8988T (cell line): Measurements from ENCODE around the gene BRME1.
"Not testable (repeated sequence)": the region's sequence is repeated elsewhere in the genome, so short reads cannot be mapped to it uniquely, and the experiment has no call there.

Experiments used
- DNase-seq: peaks from one replicate; pipeline ENCODE4 v3.0.0; 2011

Gene BRME1

GRCh38 chr19:13926010-13926409, 20.1 kb upstream of the BRME1 start:
- no peak for DNase-seq

- no peak for DNase-seq
These were observed 17.5 kb upstream of the BRME1 start for GRCh38 chr19:13923194-13923987.

GRCh38 chr19:13922118-13922517, 16.2 kb upstream of the BRME1 start:
- not testable (repeated sequence) for DNase-seq

- no peak for DNase-seq
These were observed 15.2 kb upstream of the BRME1 start for GRCh38 chr19:13920940-13921747.

DNA sequence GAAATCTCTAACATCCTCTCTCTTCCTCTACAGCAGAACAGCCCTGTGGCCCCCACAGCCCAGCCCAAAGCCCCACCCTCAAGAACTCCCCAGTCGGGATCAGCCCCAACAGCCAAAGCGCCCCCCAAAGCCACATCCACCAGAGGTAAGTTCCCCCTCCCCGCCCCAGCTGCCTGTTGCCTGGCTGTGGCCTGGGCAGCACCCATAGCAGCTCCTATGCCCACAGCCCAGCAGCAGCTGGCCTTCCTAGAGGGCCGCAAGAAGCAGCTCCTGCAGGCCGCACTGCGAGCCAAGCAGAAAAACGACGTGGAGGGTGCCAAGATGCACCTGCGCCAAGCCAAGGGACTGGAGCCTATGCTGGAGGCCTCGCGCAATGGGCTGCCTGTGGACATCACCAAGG, 14.6 kb upstream of the BRME1 start:
- DNase-seq = no peak

DNA sequence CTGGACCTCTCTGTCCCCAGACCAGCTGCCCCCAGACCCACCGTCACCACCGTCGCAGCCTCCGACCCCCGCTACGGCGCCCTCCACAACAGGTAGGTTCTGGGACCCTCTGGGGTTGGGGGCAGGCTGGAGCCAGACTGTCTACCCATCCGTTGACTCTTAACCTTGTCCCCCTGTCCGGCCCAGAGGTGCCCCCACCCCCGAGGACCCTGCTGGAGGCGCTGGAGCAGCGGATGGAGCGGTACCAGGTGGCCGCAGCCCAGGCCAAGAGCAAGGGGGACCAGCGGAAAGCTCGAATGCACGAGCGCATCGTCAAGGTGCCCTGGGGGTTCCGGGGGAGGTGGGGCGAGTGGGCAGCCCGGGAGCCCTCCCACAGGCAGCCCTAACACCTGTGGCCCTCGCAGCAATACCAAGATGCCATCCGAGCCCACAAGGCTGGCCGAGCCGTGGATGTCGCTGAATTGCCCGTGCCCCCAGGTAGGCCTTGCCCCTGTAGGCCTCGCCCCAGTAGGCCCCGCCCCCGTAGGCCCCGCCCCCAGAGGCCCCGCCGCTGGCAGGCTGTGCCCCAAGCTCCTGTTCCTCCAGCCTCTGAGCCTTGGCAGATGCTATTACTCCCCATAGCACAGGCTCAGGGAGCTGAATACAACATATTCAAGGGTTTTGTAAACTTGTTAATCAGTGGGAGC, 13.0 kb upstream of the BRME1 start:
- no peak for DNase-seq

GRCh38 chr19:13917888-13918406, 12.0 kb upstream of the BRME1 start:
- DNase-seq = no peak

DNA sequence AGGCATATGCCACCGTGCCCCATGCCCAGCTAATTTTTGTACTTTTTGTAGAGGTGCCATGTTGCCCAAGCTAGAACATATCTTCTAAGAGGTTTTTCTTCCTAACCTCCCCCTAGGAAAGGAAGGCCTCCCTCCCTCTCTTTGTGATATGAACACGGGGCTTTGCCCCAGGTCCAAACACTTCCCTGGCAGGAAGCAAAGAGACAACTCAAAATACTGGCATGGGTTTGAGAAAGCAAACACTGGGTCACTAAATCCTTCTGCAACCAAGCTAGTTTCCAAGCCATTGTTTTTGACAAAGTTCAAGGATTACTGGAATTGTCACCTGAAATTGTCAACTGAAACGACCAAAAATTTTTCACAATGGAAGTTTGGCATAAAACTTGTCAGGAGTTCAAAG, 8.9 kb upstream of the BRME1 start:
- DNase-seq = no peak

DNA sequence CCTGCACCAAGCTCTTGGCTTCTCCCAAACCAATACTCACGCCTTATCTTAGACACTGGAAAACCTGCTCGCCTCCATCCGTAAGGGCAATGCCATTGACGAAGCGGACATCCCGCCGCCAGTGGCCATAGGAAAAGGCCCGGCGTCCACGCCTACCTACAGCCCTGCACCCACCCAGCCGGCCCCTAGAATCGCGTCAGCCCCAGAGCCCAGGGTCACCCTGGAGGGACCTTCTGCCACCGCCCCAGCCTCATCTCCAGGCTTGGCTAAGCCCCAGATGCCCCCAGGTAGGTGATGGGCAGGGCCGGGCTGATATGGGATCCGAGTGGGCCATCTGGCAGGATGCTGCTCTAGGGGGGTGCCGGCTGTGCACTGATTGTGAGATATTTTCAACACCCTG, 7.4 kb upstream of the BRME1 start:
- no peak for DNase-seq

DNA sequence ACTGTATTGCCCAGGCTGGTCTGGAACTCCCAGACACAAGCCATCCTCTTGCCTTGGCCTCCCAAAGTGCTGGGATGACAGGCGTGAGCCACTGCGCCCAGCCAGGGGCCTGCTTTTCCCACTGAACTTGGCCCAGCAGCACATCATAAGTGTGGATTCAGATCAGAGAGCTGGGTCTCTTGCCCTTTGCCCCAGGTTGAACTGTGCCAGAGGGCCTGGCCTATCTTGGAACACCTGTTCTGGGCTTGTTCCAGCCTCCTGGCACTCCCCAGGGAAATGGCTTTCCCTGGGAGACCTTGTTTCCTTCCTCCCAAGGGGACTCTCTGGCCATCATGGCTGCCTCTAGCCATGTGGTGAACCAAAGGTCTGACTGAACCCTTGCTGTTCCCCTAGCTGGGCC, 3.5 kb upstream of the BRME1 start:
- DNase-seq = no peak

DNA sequence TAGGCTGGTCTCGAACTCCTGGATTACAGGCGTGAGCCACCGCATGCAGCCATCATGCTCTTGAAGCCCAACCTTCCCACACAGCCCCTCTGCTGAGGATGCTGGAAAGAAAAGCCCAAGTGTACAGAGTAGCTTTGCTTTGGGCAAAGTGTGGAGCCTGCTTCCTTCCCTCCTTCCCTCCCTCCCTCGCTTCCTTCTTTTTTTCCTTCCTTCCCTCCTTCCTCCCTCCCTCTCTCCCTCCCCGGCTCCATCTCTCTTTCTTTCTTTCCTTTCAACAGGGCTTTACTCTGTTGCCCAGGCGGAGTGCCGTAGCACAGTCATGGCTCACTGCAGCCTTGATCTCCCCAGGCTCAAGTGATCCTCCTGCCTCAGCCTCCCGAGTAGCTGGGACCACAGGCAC, 2.8 kb upstream of the BRME1 start:
- no peak for DNase-seq

DNA sequence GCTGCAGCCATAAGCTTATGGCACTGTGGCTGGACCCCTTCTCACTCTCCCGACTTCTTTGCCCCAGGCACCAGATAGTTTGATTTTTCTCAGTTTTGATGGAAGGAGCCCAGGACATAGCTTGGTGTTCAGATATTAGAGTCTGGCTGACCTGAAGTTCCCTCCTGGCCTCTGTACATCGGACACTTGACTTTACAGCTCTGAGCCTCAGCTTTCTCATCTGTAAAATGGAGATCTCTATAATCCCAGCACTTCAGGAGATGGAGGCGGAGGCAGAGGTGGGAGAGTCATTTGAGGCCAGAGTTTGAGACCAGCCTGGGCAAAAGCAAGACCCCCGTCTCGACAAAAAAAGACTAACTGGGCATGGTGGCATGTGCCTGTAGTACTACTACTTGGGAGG, 993 bp upstream of the BRME1 start:
- no peak for DNase-seq

GRCh38 chr19:13906521-13906904, 596 bp upstream of the BRME1 start:
- DNase-seq = no peak

GRCh38 chr19:13902993-13903555, 2.8 kb downstream of the BRME1 start:
- DNase-seq = no peak

DNA sequence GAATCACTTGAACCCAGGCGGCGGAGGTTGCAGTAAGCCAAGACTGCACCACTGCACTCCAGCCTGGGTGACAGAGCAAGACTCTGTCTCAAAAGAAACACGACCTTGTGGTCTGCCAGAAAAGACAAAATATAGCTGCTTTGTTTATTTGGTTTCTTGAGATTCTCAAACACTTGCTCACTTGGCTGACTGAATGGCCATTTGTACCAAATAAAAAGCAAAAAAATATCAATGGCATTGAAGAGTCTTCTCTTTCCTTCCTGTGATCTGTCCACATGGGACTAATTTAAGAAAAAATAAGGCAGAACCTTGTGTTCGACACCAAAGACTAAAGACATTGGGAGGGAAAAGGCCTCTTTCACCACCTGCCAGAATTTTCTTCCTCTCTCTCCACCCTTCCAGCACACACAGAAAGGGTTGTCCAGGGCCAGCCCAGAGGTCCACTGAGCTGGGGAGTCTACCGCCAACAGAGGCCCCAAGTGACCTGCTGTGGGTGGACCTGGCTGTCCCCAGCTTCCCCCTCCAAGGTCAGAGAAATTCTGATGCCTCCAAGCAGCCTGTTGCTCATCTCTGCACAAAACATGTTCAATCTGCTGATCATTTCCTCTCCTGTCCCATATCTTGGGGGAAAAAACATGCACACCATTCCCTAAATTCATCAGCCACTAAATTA, 5.9 kb downstream of the BRME1 start:
- DNase-seq = no peak

- DNase-seq = no peak
These were observed 6.5 kb downstream of the BRME1 start for GRCh38 chr19:13899393-13899792.

DNA sequence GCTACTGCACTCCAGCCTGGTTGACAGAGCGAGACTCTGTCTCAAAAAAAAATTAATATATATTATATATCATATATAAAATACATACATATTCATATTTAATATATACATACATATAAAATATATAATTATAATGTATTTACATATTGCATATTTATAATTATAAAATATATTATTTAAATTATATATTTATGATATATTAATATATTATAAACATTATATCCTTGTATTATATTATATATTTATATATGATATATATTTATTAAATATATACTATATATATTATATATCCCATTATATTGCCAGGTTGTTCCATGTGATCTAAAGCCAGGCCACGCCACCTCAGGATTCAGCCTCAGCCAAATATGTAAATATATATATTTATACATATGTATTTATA, 9.7 kb downstream of the BRME1 start:
- DNase-seq = no peak

DNA sequence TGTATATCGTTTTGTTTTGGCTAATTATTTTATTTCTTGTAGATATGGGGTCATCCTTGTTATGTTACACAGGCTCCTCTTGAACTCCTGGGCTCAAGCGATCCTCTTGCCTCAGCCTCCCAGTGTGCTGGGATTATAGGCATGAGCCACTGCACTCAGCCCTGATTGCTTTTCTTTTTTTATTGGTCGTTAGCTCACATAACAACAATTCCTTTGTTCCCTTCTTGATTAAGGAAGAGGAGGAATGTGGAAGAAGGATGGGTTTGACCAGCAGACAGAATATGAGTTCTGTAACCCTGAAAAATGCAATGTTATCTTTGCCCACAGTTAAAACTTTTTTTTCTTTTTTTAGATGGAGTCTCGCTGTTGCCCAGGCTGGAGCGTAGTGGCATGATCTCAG, 11.4 kb downstream of the BRME1 start:
- no peak for DNase-seq

DNA sequence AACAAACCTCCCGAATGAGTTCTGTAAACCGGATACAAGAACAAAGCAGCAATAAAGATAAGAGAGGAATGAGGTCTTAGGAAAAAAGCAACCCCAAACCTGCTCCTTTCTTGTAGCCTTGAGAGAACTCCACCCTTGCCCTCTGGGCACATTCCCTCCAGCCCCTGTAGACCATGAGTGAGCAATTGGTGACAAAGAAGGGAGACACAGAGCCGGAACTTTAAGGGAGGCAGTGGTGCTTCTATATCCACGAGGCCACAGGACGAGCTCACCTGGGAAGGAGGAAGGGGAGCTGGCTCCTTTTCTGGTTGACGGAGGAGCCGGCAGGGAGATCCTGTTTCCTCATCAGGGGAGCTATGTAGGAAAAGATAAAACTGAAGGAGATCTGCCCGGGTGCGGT, 13.0 kb downstream of the BRME1 start:
- DNase-seq = no peak

GRCh38 chr19:13890136-13890535, 15.8 kb downstream of the BRME1 start:
- no peak for DNase-seq

DNA sequence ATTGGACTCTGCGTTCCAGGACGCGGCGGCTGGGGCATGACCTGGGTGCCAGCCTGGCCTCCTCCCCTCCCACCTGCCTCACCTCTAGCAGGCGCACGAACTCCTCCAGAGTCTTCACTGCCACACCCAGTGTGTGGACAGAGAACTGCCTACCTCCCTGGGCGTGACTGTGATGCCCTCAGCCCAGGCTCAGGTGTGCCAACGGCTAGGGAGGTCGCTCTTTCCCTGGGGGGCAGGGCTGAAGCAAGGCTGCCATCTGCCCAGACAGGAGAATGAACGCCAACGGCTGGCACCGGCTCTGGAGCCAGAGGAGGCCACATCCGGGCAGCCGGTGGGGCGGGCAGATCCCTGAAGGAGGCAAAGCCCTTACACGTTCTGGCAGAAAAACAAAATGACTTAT, 17.6 kb downstream of the BRME1 start:
- DNase-seq = no peak

DNA sequence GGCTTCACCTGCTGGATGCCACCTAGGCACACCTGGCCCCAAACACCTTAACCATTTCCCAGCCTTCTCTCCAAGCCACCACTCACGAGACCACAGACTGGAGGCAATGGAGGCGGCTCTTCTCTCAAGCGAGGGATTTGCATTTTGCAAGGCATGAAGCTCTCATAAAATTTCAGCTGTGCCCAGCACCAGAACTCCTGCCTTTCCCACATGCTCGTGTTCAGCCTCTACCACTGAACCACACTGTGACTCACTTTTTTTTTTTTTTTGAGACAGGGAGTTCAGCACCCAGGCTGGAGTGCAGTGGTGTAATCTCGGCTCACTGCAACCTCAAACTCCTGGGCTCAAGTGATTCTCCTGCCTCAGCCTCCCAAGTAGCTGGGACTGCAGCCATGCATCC, 18.4 kb downstream of the BRME1 start:
- no peak for DNase-seq

GRCh38 chr19:13887018-13887436, 18.9 kb downstream of the BRME1 start:
- DNase-seq = no peak
